Liver (tissue), 9 donors: ENCODE results near the gene PLIN3. TPM values are rescaled to one million over a fixed set of nuclear protein-coding genes. Genes with fewer than 3 reads are reported as not detected.

ENCODE experiments used
- DNase-seq: peaks from one replicate; pipeline ENCODE4 v3.0.0-alpha.2; 2017; ENCODE audit warnings: low spot score
- H3K27ac ChIP-seq, 2 donors: one replicate each; pipeline ENCODE4 v1.7.0; 2013; ENCODE audit warnings: inconsistent platforms in 2 of 2, low read length in 2 of 2, control low read depth in 1 of 2, low read depth in 1 of 2, mild to moderate bottlenecking in 1 of 2
- H3K27me3 ChIP-seq, 4 donors: one replicate each; pipeline versions ENCODE4 v1.6.1 to v1.7.0; 2013; ENCODE audit warnings: low read length in 3 of 4, inconsistent platforms in 1 of 4, mild to moderate bottlenecking in 1 of 4, moderate library complexity in 1 of 4; ENCODE audit not compliant: control insufficient read depth in 4 of 4, insufficient read depth in 4 of 4
- H3K36me3 ChIP-seq, 4 donors: one replicate each; pipeline versions ENCODE4 v1.6.1 to v1.7.0; 2013; ENCODE audit warnings: low read length in 3 of 4, mild to moderate bottlenecking in 3 of 4, low read depth in 1 of 4, moderate library complexity in 1 of 4; ENCODE audit not compliant: control insufficient read depth in 4 of 4, insufficient read depth in 3 of 4
- H3K4me1 ChIP-seq, 4 donors: one replicate each; pipeline versions ENCODE4 v1.6.1 to v1.7.0; 2013; ENCODE audit warnings: low read length in 3 of 4, mild to moderate bottlenecking in 3 of 4, moderate library complexity in 1 of 4; ENCODE audit not compliant: control insufficient read depth in 4 of 4, insufficient read depth in 4 of 4
- H3K4me3 ChIP-seq, 3 donors: one replicate each; pipeline versions ENCODE4 v1.6.1 to v1.7.0; 2013; ENCODE audit warnings: low read length in 3 of 3, control low read depth in 1 of 3, low read depth in 1 of 3, mild to moderate bottlenecking in 1 of 3
- H3K9ac ChIP-seq, 2 donors: one replicate each; pipeline ENCODE4 v1.7.0; 2013; ENCODE audit warnings: low read length in 2 of 2, mild to moderate bottlenecking in 2 of 2, moderate library complexity in 2 of 2, control low read depth in 1 of 2, low read depth in 1 of 2
- H3K9me3 ChIP-seq, 4 donors: one replicate each; pipeline versions ENCODE4 v1.6.1 to v1.7.0; 2013; ENCODE audit warnings: low read length in 3 of 4; ENCODE audit not compliant: control insufficient read depth in 4 of 4
- CTCF ChIP-seq: fragments of 150-350 bp; IDR thresholded peaks from 2 replicates; pipeline ENCODE4 v1.5.1; 2017; ENCODE audit warnings: improper control_type of control experiment, low read depth, low read length; ENCODE audit not compliant: missing input control
- EGR1 ChIP-seq, 2 donors: IDR thresholded peaks; 2 replicates each; pipeline ENCODE4 v1.6.1; 2016 to 2018; ENCODE audit warnings: antibody characterized with exemption in 2 of 2, low read depth in 2 of 2
- FOXA1 ChIP-seq: IDR thresholded peaks from 2 replicates; pipeline ENCODE4 v1.6.1; 2016; ENCODE audit warnings: antibody characterized with exemption
- FOXA2 ChIP-seq: IDR thresholded peaks from 2 replicates; pipeline ENCODE4 v1.6.1; 2016; ENCODE audit warnings: antibody characterized with exemption
- GABPA ChIP-seq, 2 donors: IDR thresholded peaks in 1 of 2; conservative IDR thresholded peaks in 1 of 2; 2 replicates each; pipeline ENCODE4 v1.6.1; 2016; ENCODE audit warnings: antibody characterized with exemption in 2 of 2, mild to moderate bottlenecking in 1 of 2, moderate library complexity in 1 of 2
- HNF4A ChIP-seq, 2 donors: conservative IDR thresholded peaks; 2 replicates each; pipeline ENCODE4 v1.6.1; 2016; ENCODE audit warnings: antibody characterized with exemption in 2 of 2, mild to moderate bottlenecking in 2 of 2
- HNF4G ChIP-seq: IDR thresholded peaks from 2 replicates; pipeline ENCODE4 v1.6.1; 2016; ENCODE audit warnings: antibody characterized with exemption
- JUND ChIP-seq, 2 donors: IDR thresholded peaks; 2 replicates each; pipeline ENCODE4 v1.6.1; 2016; ENCODE audit warnings: antibody characterized with exemption in 2 of 2
- NR2F2 ChIP-seq: IDR thresholded peaks from 2 replicates; pipeline ENCODE4 v1.6.1; 2016; ENCODE audit warnings: antibody characterized with exemption
- RAD21 ChIP-seq, 2 donors: IDR thresholded peaks; 2 replicates each; pipeline ENCODE4 v1.6.1; 2016; ENCODE audit warnings: antibody characterized with exemption in 2 of 2, mild to moderate bottlenecking in 2 of 2
- REST ChIP-seq: IDR thresholded peaks from 2 replicates; pipeline ENCODE4 v1.6.1; 2016; ENCODE audit warnings: antibody characterized with exemption, mild to moderate bottlenecking
- RXRA ChIP-seq, 2 donors: IDR thresholded peaks; 2 replicates each; pipeline ENCODE4 v1.6.1; 2017 to 2018; ENCODE audit warnings: antibody characterized with exemption in 2 of 2, mild to moderate bottlenecking in 1 of 2
- SP1 ChIP-seq: IDR thresholded peaks from 2 replicates; pipeline ENCODE4 v1.6.1; 2018; ENCODE audit warnings: antibody characterized with exemption, mild to moderate bottlenecking
- TAF1 ChIP-seq: conservative IDR thresholded peaks from 2 replicates; pipeline ENCODE4 v1.6.1; 2016; ENCODE audit warnings: antibody characterized with exemption, mild to moderate bottlenecking
- YY1 ChIP-seq: IDR thresholded peaks from 2 replicates; pipeline ENCODE4 v1.6.1; 2016; ENCODE audit warnings: antibody characterized with exemption, mild to moderate bottlenecking
- ZBTB33 ChIP-seq: IDR thresholded peaks from 2 replicates; pipeline ENCODE4 v1.6.1; 2016; ENCODE audit warnings: antibody characterized with exemption
- WGBS: extraction: QIAGEN DNeasy Blood & Tissue Kit; methylation state at CpG from one replicate; pipeline ENCODE4 v1.1.7; 2013; 5-methylcytosine and 5-hydroxymethylcytosine counted together
- polyA plus RNA-seq, 2 donors: library from polyadenylated mRNA; stranded (reverse) in 1 of 2; unstranded in 1 of 2; fragments of 200-250 nt in 1 of 2; fragments of >200 nt in 1 of 2; fragmentation: Nextera tagmentation in 1 of 2; extraction: Ambion mirVana in 1 of 2; gene quantifications; one replicate each; pipeline versions ENCODE4 v1.2.1 to v1.2.3, GENCODE V29; 2013 to 2015
- total RNA-seq, 2 donors: library from RNA; depleted of rRNA; stranded (reverse); fragments of >200 nt; gene quantifications; one replicate each; pipeline ENCODE4 v1.2.3, GENCODE V29; 2014
- TF ChIP-seq, protein P1 (sequence below): IDR thresholded peaks from 2 replicates; pipeline ENCODE4 v1.6.1; 2016; ENCODE audit warnings: antibody characterized with exemption
- TF ChIP-seq, protein P2 (sequence below): IDR thresholded peaks from 2 replicates; pipeline ENCODE4 v1.6.1; 2016; ENCODE audit warnings: antibody characterized with exemption
- donor health status: healthy.
- donor health status: healthy.
- donor health status: healthy.
- donor health status: healthy.
- donor health status: healthy.

PLIN3 gene
- total and polyA plus RNA-seq, 4 donors = 16.9 to 30.2 (median 20.7) TPM

DNA sequence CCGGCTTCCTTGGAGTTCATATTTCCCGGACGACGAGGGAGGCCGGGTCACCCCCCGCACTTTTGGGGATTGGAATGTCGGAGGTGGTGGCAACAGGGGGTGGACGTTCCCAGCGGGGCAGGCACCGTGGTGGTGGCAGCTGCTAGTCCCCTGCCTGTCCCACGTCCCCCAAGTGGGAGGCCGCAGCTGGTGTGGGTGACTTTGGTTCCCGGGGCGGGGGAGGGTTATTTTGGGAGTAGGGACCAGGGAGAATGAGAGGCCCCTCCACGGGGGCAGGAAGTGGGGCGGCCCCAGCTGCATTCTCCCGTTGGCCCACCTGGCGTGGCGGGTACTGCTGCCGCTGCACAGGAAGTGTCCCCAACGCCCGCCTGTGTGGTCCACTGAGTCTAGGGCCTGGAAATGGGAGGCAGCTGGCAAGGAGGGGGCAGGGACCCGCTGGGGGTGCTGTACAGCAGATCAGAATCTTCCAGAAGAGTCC lies 11.1 kb upstream of the PLIN3 start:
- Histone ChIP-seq H3K4me1 (no peaks in the 10 kb centered on the region), H3K27ac (no peak overlapping the region), H3K9ac (no peak overlapping the region), H3K36me3 (no peaks in the 10 kb centered on the region), H3K9me3 (no peaks in the 10 kb centered on the region), H3K4me3 (no peak overlapping the region), H3K27me3 (no peaks in the 10 kb centered on the region)
- TF ChIP-seq JUND (IDR thresholded peaks at IDR 0.05) (no peak), EGR1 (IDR thresholded peaks at IDR 0.05; ENCODE audit: low read depth in 2 of 2) (no peak), YY1 (no peak), SP1 (no peak), REST (no peak), HNF4A (conservative IDR thresholded peaks at IDR 0.05) (no peak), RAD21 (IDR thresholded peaks at IDR 0.05) (no peak), NR2F2 (no peak), ZBTB33 (no peak), FOXA1 (no peak), GABPA (IDR thresholded peaks at IDR 0.05 in 1 of 2, conservative IDR thresholded peaks at IDR 0.05 in 1 of 2) (no peak), CTCF (no peak), HNF4G (no peak), RXRA (IDR thresholded peaks at IDR 0.05) (no peak), TAF1 (no peak), FOXA2 (no peak)
- TF ChIP-seq, protein P1, sequence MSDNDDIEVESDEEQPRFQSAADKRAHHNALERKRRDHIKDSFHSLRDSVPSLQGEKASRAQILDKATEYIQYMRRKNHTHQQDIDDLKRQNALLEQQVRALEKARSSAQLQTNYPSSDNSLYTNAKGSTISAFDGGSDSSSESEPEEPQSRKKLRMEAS = no peak
- TF ChIP-seq, protein P2, sequence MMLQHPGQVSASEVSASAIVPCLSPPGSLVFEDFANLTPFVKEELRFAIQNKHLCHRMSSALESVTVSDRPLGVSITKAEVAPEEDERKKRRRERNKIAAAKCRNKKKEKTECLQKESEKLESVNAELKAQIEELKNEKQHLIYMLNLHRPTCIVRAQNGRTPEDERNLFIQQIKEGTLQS = no peak
- WGBS = 63% methylated on average over 23 of the region's 23 CpGs
- DNase-seq = no peak
